ENCODE measurements around the gene GRIK2. TPM values are rescaled to one million over a fixed set of nuclear protein-coding genes. Genes with fewer than 3 reads are reported as not detected.

GRIK2 gene
- total RNA-seq, 2 donors from 2014 or later, result 1.00 to 4.5 TPM

DNA sequence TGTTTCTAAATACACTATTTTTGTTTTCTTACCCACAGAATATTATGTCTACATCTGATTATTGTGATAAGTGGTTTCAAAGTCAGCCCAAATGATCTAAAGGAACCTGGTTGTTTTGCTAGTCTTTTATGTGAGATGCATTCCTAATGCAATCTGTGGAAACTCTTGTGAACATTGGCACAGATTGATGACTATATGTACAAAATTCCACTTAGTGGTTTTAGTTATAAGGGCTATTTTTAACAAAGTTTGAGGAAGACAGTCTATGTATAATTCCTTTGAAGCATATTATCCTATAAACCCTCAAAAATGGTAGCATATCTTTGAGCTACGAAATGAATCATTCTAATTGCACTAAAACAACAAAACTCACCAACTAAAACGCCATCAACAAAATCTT, 140.9 kb downstream of the GRIK2 start:
- Histone ChIP-seq H3K9ac (ENCODE audit: extremely low read depth, low read length, poor library complexity, severe bottlenecking) (no peak overlapping the region), H3K4me3 (ENCODE audit: low read length) (no peak overlapping the region), H3K9me3 (ENCODE audit: control insufficient read depth, low read length) (no peaks in the 10 kb centered on the region), H3K4me1 (ENCODE audit: control insufficient read depth, insufficient read depth, low read length) (peaks cover 9% of the 10 kb centered on the region), H3K27ac (ENCODE audit: low read depth, low read length) (no peak overlapping the region), H3K36me3 (ENCODE audit: control insufficient read depth, insufficient read depth, low read length) (no peaks in the 10 kb centered on the region), H3K27me3 (ENCODE audit: control insufficient read depth, insufficient read depth, low read length, poor library complexity, severe bottlenecking) (no peaks in the 10 kb centered on the region)
- TF ChIP-seq, protein P1, sequence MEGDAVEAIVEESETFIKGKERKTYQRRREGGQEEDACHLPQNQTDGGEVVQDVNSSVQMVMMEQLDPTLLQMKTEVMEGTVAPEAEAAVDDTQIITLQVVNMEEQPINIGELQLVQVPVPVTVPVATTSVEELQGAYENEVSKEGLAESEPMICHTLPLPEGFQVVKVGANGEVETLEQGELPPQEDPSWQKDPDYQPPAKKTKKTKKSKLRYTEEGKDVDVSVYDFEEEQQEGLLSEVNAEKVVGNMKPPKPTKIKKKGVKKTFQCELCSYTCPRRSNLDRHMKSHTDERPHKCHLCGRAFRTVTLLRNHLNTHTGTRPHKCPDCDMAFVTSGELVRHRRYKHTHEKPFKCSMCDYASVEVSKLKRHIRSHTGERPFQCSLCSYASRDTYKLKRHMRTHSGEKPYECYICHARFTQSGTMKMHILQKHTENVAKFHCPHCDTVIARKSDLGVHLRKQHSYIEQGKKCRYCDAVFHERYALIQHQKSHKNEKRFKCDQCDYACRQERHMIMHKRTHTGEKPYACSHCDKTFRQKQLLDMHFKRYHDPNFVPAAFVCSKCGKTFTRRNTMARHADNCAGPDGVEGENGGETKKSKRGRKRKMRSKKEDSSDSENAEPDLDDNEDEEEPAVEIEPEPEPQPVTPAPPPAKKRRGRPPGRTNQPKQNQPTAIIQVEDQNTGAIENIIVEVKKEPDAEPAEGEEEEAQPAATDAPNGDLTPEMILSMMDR (conservative IDR thresholded peaks at IDR 0.05), result no peak
- no peaks in the 10 kb centered on the region for H3K27me3 Mint-ChIP-seq (ENCODE audit: insufficient read depth)
- WGBS, 2 experiments (ENCODE audit: insufficient coverage in 1 of 2, insufficient read length in 1 of 2), result 90 to 100% methylated on average over 2 of the region's 2 CpGs
- no peaks in the 10 kb centered on the region for H3K9me3 Mint-ChIP-seq
- peaks cover 25% of the 10 kb centered on the region for H3K4me1 Mint-ChIP-seq
- no peak for DNase-seq
- H3K27ac Mint-ChIP-seq, result no peak overlapping the region
- no peak overlapping the region for H3K4me3 Mint-ChIP-seq
- H3K36me3 Mint-ChIP-seq (ENCODE audit: low read depth), result no peaks in the 10 kb centered on the region

DNA sequence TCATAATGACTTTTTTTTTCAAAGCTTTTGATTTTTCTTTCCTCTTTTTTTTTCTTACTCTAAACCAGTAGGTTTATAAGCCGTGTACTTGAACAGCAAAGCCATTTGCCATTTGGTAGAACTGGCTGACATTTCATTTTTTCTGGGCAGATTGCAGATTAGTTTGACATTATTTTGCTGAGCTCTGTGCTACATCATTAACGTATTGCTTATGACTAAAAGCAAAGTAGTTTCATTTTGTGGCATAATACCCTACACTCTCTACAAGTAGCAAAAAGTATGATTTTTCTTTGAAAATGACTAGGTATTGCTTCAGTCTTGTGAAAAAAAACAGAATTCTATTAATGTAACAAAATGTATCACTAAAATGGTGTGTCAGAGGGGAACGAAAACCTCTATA, 141.3 kb downstream of the GRIK2 start:
- H3K4me1 Mint-ChIP-seq, result peaks cover 25% of the 10 kb centered on the region
- no peak overlapping the region for H3K27ac Mint-ChIP-seq
- Histone ChIP-seq H3K27ac (ENCODE audit: low read depth, low read length) (no peak overlapping the region), H3K9me3 (ENCODE audit: control insufficient read depth, low read length) (no peaks in the 10 kb centered on the region), H3K4me1 (ENCODE audit: control insufficient read depth, insufficient read depth, low read length) (peaks cover 9% of the 10 kb centered on the region), H3K27me3 (ENCODE audit: control insufficient read depth, insufficient read depth, low read length, poor library complexity, severe bottlenecking) (no peaks in the 10 kb centered on the region), H3K9ac (ENCODE audit: extremely low read depth, low read length, poor library complexity, severe bottlenecking) (no peak overlapping the region), H3K4me3 (ENCODE audit: low read length) (no peak overlapping the region), H3K36me3 (ENCODE audit: control insufficient read depth, insufficient read depth, low read length) (no peaks in the 10 kb centered on the region)
- H3K27me3 Mint-ChIP-seq (ENCODE audit: insufficient read depth), result no peaks in the 10 kb centered on the region
- no peaks in the 10 kb centered on the region for H3K36me3 Mint-ChIP-seq (ENCODE audit: low read depth)
- H3K4me3 Mint-ChIP-seq, result no peak overlapping the region
- no peaks in the 10 kb centered on the region for H3K9me3 Mint-ChIP-seq
- DNase-seq, result no peak
- TF ChIP-seq, protein P1 (conservative IDR thresholded peaks at IDR 0.05), result no peak
- WGBS, 2 experiments (ENCODE audit: insufficient coverage in 1 of 2, insufficient read length in 1 of 2), result 93% methylated on average over 3 of the region's 3 CpGs; no CpG with 5 or more reads in 1 of the 2 experiments

DNA sequence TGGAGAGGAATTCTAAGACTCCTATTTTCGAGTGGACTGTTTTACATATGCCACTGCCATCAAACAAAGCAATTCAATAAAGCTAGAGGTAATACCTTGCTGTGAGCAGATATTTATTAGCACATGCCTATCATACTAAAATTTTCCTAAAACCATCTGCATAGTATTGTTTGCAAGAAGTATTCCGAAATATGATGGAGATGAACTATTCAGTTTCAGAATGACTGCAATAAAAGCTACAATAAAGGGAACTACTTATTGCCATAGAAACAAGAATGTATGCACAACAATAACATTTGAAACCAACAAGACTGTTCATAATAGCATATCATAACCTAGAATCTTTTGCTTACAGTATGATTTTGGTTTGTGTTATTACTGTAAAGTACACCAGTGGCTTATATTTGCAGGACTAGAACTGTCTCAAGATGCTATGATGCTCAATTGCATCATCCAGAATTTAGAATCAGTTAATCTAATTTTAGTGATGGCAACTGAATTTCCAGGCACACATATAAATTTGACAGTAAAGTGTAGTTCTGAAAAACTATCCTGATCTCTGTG, 144.3 kb downstream of the GRIK2 start:
- H3K4me1 ChIP-seq (ENCODE audit: control insufficient read depth, insufficient read depth, low read length), result peaks cover 9% of the 10 kb centered on the region
- no peaks in the 10 kb centered on the region for H3K27me3 ChIP-seq (ENCODE audit: control insufficient read depth, insufficient read depth, low read length, poor library complexity, severe bottlenecking)
- no peak overlapping the region for H3K27ac ChIP-seq (ENCODE audit: low read depth, low read length)
- H3K36me3 Mint-ChIP-seq (ENCODE audit: low read depth), result no peaks in the 10 kb centered on the region
- H3K9ac ChIP-seq (ENCODE audit: extremely low read depth, low read length, poor library complexity, severe bottlenecking), result no peak overlapping the region
- no peak for DNase-seq
- no peak overlapping the region for H3K4me3 ChIP-seq (ENCODE audit: low read length)
- WGBS, 2 experiments (ENCODE audit: insufficient coverage in 1 of 2, insufficient read length in 1 of 2), result 93% methylated on average over 2 of the region's 2 CpGs; no CpG with 5 or more reads in 1 of the 2 experiments
- H3K9me3 ChIP-seq (ENCODE audit: control insufficient read depth, low read length), result no peaks in the 10 kb centered on the region
- H3K9me3 Mint-ChIP-seq, result no peaks in the 10 kb centered on the region
- H3K4me3 Mint-ChIP-seq, result no peak overlapping the region
- no peaks in the 10 kb centered on the region for H3K36me3 ChIP-seq (ENCODE audit: control insufficient read depth, insufficient read depth, low read length)
- H3K27me3 Mint-ChIP-seq (ENCODE audit: insufficient read depth), result no peaks in the 10 kb centered on the region
- H3K4me1 Mint-ChIP-seq, result peaks cover 21% of the 10 kb centered on the region
- H3K27ac Mint-ChIP-seq, result no peak overlapping the region
- TF ChIP-seq, protein P1 (conservative IDR thresholded peaks at IDR 0.05), result no peak

Measured in endodermal cell (in vitro differentiated cells).